ACHN (cell line): ENCODE results near the gene MIA.
"Not testable (repeated sequence)": the region's sequence is repeated elsewhere in the genome, so short reads cannot be mapped to it uniquely, and the experiment has no call there.

ENCODE experiments used
- DNase-seq: peaks from one replicate; pipeline ENCODE4 v3.0.0-alpha.2; 2015
- in situ Hi-C: cut with HindIII; loops from 2 replicates; pipeline ENCODE4 v1.10.0; 2017; ENCODE audit warnings: low sequenced_read_pairs, low pct_ligation_motif_present, low pct_unique_long_range_greater_than_20kb

MIA gene

DNA sequence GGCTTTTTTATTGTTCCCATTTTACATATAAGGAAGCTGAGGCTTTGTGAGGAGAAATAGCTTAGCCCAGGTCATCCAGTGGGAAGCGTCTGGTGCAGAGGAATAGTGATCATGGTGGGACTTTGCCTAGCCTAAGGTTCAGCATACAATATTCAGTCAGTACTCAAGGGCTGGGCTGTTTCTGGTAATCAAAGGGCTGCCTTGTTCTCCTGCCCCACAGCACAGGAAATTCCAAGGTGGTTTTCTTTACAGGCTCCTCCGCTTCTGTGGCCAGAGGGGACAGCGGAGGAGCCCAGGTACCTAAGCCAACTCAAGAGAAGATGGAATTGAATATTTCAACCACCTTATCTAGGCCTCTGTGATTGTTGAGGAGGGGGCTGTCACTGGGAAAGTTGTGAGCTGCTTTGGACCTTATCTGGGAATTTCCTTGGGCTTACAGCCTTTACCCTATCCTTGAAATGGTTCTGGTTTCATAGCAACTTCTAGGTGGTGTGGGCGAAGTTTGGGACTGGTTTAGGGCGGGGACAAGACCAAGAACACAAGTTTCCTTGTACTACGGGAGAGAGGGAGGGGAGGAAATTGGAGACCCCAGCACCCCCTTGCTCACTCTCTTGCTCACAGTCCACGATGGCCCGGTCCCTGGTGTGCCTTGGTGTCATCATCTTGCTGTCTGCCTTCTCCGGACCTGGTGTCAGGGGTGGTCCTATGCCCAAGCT lies at the start of gene MIA:
TSS of gene MIA (plus strand) at position 606 of the 716 bp plus-strand sequence. CDS start at position 628, 22 bp downstream.
- no peak for DNase-seq
- in situ Hi-C loops: no loop called here

GRCh38 chr19:40726279-40726678 lies 49.0 kb upstream of the MIA start:
- DNase-seq: no peak
- in situ Hi-C loops: no loop called here

- in situ Hi-C loops, DNase-seq: not testable (repeated sequence)
Measured at GRCh38 chr19:40730065-40730464, 45.3 kb upstream of the MIA start.

DNA sequence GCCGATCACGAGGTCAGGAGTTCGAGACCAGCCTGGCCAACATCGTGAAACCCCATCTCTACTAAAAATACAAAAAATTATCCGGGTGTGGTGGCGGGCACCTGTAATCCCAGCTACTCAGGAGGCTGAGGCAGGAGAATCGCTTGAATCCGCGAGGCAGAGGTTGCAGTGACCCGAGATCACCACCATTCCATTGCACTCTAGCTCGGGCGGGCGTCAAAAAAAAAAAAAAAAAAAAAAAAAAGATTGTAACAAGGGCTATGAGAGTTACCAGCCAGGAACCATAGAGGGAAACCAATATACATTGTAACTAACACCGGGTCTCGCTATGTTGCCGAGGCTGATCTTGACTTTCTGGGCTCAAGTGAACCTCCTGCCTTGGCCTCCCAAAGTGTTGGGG lies 43.0 kb upstream of the MIA start:
- in situ Hi-C loops: not testable (repeated sequence)

GRCh38 chr19:40733149-40733548 lies 42.2 kb upstream of the MIA start:
- in situ Hi-C loops: no loop called here
- no peak for DNase-seq

More for the DNA sequence above, 43.0 kb upstream of the MIA start:
- DNase-seq: not testable (repeated sequence)

- in situ Hi-C loops: no loop called here
- DNase-seq: no peak
Measured at GRCh38 chr19:40735013-40735771, 40.1 kb upstream of the MIA start.

GRCh38 chr19:40736661-40737060 lies 38.7 kb upstream of the MIA start:
- no peak for DNase-seq
- in situ Hi-C loops: no loop called here

- DNase-seq: no peak
- in situ Hi-C loops: no loop called here
Measured at GRCh38 chr19:40737102-40737644, 38.1 kb upstream of the MIA start.

GRCh38 chr19:40739030-40739839 lies 36.1 kb upstream of the MIA start:
- no peak for DNase-seq
- in situ Hi-C loops: no loop called here

GRCh38 chr19:40739871-40740703 lies 35.2 kb upstream of the MIA start:
- no peak for DNase-seq
- in situ Hi-C loops: no loop called here

DNA sequence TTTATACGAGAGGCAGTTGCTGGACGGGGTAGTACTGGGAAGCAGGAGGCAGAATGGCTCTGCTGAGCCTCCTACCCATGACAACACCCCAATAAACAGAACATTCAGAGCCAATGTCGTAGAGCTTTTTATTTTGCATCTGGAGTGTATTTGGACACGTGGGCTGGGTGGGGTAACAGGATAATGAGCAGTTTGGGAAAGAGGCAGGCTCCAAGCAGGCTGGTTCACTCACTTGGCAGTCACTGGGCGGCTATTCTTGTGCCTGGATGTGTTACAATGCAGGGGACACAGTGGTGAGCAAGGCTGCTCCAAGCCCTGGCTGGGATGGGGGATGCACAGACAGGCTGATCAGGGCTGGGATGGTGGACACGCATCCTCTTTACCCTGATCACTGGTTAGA lies 34.6 kb upstream of the MIA start:
- in situ Hi-C loops: no loop called here
- no peak for DNase-seq

- in situ Hi-C loops: no loop called here
- no peak for DNase-seq
Measured at GRCh38 chr19:40741527-40742390, 33.6 kb upstream of the MIA start.

DNA sequence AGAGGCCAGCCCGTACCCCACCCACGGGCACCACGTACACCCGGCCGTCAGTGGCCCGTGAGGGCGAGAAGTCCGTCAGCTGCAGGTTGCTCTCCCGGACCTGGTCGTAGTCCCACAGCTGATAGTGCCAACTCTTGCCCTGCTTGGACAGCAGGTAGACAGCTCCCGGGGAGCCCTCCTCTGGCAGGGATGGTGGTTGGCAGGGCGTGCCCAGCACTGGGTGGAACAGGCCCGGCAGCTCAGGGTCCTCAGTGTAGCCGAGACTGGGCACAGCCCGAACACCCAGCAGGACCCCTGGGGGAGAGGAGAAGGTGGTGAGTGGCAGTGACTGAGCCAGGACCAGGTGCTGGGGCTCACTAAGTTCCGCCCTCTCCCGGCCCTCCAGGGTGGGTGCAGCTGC lies 32.8 kb upstream of the MIA start:
- in situ Hi-C loops: no loop called here
- DNase-seq: no peak

GRCh38 chr19:40742886-40743285 lies 32.4 kb upstream of the MIA start:
- DNase-seq: no peak
- in situ Hi-C loops: no loop called here

DNA sequence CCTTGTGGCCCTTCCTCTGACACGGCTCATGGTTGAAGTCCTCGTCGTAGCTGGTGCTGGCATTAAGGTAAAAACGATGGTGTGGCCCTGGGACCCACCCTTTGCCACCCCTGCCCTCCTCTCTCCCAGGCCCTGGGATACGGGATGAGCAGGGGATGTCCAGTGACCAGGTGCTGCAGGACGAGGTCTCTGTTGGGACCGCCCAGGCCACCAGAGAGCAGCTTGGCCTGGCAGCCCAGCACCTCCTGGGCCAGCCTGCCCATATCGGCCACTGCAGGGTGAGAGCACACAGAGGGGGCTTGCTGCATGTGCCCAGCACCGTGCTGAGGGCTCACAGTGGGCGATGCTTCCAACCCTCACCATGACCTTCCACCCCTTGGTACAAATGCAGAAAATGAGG lies 31.4 kb upstream of the MIA start:
- no peak for DNase-seq
- in situ Hi-C loops: no loop called here

- in situ Hi-C loops: no loop called here
- DNase-seq: no peak
Measured at GRCh38 chr19:40744554-40745401, 30.5 kb upstream of the MIA start.

GRCh38 chr19:40745402-40745780 lies 29.9 kb upstream of the MIA start:
- peak; percentile 60 for DNase-seq
- in situ Hi-C loops: no loop called here
